ENCODE measurements around the gene SHISA5. TPM values are rescaled to one million over a fixed set of nuclear protein-coding genes. Genes with fewer than 3 reads are reported as not detected.

SHISA5 gene
- total RNA-seq, 1 donor from 2014 or later = 333 TPM

DNA sequence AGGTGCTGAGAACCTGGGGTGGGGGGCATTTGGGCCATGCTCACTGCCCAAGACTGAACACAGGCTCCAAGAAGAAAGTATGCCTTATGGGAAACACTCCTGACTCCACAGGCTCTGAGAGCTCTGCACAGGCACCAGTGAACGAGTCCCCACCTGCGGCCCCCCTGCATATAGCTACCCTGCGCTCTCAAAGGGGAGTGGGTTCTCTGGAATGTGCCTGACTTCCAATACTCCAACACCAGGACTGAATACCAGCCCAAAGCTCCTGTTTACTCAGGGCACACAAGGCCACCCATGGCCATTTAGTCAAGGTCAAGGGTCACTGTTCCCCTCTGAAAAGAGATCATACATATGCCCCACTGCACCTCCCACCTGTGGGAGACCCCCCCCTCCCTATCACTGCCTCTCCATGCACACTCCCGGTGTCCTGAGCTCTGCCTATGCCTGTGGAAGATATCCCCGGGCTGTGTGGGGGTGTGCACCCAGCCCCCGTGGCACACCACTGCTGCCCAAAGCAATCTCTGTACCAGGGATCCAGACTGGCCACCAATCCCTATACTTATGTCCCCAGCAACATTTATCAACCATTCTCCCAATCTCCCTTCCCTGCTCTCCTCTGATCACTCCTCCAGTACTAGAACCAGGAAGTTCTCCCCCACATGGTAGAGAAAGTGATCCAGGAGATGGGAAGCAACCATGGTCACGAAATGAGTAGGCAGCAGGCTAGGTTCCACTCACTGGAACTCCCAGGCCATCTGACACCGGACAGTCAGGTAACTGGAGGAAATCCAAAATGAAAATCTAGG is 72.5 kb downstream of the SHISA5 start:
- H3K36me3 ChIP-seq (ENCODE audit: insufficient read depth, low read length) = peaks cover 7% of the 10 kb centered on the region
- TF ChIP-seq, protein P1, sequence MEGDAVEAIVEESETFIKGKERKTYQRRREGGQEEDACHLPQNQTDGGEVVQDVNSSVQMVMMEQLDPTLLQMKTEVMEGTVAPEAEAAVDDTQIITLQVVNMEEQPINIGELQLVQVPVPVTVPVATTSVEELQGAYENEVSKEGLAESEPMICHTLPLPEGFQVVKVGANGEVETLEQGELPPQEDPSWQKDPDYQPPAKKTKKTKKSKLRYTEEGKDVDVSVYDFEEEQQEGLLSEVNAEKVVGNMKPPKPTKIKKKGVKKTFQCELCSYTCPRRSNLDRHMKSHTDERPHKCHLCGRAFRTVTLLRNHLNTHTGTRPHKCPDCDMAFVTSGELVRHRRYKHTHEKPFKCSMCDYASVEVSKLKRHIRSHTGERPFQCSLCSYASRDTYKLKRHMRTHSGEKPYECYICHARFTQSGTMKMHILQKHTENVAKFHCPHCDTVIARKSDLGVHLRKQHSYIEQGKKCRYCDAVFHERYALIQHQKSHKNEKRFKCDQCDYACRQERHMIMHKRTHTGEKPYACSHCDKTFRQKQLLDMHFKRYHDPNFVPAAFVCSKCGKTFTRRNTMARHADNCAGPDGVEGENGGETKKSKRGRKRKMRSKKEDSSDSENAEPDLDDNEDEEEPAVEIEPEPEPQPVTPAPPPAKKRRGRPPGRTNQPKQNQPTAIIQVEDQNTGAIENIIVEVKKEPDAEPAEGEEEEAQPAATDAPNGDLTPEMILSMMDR (IDR thresholded peaks at IDR 0.05; ENCODE audit: insufficient read depth, low read depth, low read length) = no peak
- TF ChIP-seq EZH2 (IDR thresholded peaks at IDR 0.05; ENCODE audit: insufficient read depth, low read length) = no peak
- peaks cover 46% of the 10 kb centered on the region for H3K4me1 ChIP-seq (ENCODE audit: insufficient read depth, low read length)
- H3K27ac ChIP-seq (ENCODE audit: low read depth, low read length) = no peak overlapping the region
- Mint-ChIP-seq H3K36me3 (ENCODE audit: low read depth, unreplicated experiment) (peaks cover 6% of the 10 kb centered on the region), H3K4me3 (ENCODE audit: unreplicated experiment) (peak overlapping the region; percentile 82), H3K4me1 (ENCODE audit: low read depth, unreplicated experiment) (peaks cover 43% of the 10 kb centered on the region), H3K27ac (ENCODE audit: unreplicated experiment) (peak overlapping the region; percentile 35), H3K27me3 (ENCODE audit: low read depth, unreplicated experiment) (no peaks in the 10 kb centered on the region), H3K9me3 (ENCODE audit: unreplicated experiment) (no peaks in the 10 kb centered on the region)
- no peak for DNase-seq (ENCODE audit: low read depth)
- no peak overlapping the region for H3K9ac ChIP-seq (ENCODE audit: low read length)
- no peaks in the 10 kb centered on the region for H3K9me3 ChIP-seq (ENCODE audit: insufficient read depth, low read depth, low read length)
- no peak overlapping the region for H3K4me2 ChIP-seq (ENCODE audit: low read length)
- no peak overlapping the region for H2AFZ ChIP-seq (ENCODE audit: low read depth, low read length)
- H3K27me3 ChIP-seq (ENCODE audit: insufficient read depth, low read length) = no peaks in the 10 kb centered on the region
- peaks cover 22% of the 10 kb centered on the region for H3K79me2 ChIP-seq (ENCODE audit: insufficient read depth, low read length)
- H3K4me3 ChIP-seq (ENCODE audit: insufficient read depth, low read depth, low read length) = no peak overlapping the region
- no peak for FAIRE-seq
- peaks cover 25% of the 10 kb centered on the region for H4K20me1 ChIP-seq (ENCODE audit: insufficient read depth, low read length)

DNA sequence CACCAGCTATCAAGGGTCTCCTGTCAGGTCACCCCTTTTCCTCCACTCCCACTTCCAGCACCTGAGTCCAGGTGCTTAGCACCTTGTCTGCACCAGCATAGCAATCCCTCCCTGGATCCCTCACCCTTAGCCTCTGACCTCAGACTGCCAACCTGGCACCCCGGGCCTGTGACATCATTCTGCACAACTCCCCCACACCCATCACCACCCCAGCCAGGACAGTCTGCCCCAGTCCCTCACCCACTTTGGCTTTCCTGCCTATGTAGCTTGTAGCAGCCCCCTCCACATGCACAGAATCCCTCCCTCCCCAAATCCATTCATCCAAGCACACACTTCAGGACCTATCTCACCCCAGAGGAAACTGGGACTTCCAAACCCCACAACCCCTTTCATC is 73.3 kb downstream of the SHISA5 start:
- Histone ChIP-seq H3K27ac (ENCODE audit: low read depth, low read length) (no peak overlapping the region), H3K36me3 (ENCODE audit: insufficient read depth, low read length) (peaks cover 7% of the 10 kb centered on the region), H3K4me1 (ENCODE audit: insufficient read depth, low read length) (peaks cover 53% of the 10 kb centered on the region), H3K9me3 (ENCODE audit: insufficient read depth, low read depth, low read length) (no peaks in the 10 kb centered on the region), H4K20me1 (ENCODE audit: insufficient read depth, low read length) (peaks cover 33% of the 10 kb centered on the region), H3K27me3 (ENCODE audit: insufficient read depth, low read length) (no peaks in the 10 kb centered on the region), H3K4me3 (ENCODE audit: insufficient read depth, low read depth, low read length) (no peak overlapping the region), H2AFZ (ENCODE audit: low read depth, low read length) (no peak overlapping the region), H3K79me2 (ENCODE audit: insufficient read depth, low read length) (peaks cover 29% of the 10 kb centered on the region), H3K9ac (ENCODE audit: low read length) (no peak overlapping the region), H3K4me2 (ENCODE audit: low read length) (peak overlapping the region; percentile 97)
- no peak for TF ChIP-seq EZH2 (IDR thresholded peaks at IDR 0.05; ENCODE audit: insufficient read depth, low read length)
- TF ChIP-seq, protein P1 (IDR thresholded peaks at IDR 0.05; ENCODE audit: insufficient read depth, low read depth, low read length) = no peak
- Mint-ChIP-seq H3K4me3 (ENCODE audit: unreplicated experiment) (peak overlapping the region; percentile 82), H3K27me3 (ENCODE audit: low read depth, unreplicated experiment) (no peaks in the 10 kb centered on the region), H3K36me3 (ENCODE audit: low read depth, unreplicated experiment) (peaks cover 6% of the 10 kb centered on the region), H3K4me1 (ENCODE audit: low read depth, unreplicated experiment) (peaks cover 45% of the 10 kb centered on the region), H3K27ac (ENCODE audit: unreplicated experiment) (peak overlapping the region; percentile 53), H3K9me3 (ENCODE audit: unreplicated experiment) (no peaks in the 10 kb centered on the region)
- FAIRE-seq (no peak), DNase-seq (ENCODE audit: low read depth) (no peak)

Data from astrocyte (in vitro differentiated cells and primary cell).